Fibroblast of pulmonary artery (primary cell): ENCODE data around the gene THAP2.

Source experiments
- DNase-seq: peaks from one replicate; pipeline ENCODE4 v3.0.0-alpha.2; 2010; ENCODE audit warnings: low read depth
- H3K4me3 ChIP-seq: replicated peaks from 2 replicates; pipeline ENCODE4 v1.5.1; 2011; ENCODE audit warnings: low read depth, mild to moderate bottlenecking, control low read depth, low read length, moderate library complexity
- TF ChIP-seq, protein P1 (sequence below): IDR thresholded peaks from 2 replicates; pipeline ENCODE4 v1.5.1; 2011; ENCODE audit warnings: mild to moderate bottlenecking, control low read depth, low read length, inconsistent platforms; ENCODE audit errors: missing control alignments

Gene THAP2

GRCh38 chr12:71710276-71711125 lies 46.4 kb downstream of the THAP2 start:
- TF ChIP-seq, protein P1, sequence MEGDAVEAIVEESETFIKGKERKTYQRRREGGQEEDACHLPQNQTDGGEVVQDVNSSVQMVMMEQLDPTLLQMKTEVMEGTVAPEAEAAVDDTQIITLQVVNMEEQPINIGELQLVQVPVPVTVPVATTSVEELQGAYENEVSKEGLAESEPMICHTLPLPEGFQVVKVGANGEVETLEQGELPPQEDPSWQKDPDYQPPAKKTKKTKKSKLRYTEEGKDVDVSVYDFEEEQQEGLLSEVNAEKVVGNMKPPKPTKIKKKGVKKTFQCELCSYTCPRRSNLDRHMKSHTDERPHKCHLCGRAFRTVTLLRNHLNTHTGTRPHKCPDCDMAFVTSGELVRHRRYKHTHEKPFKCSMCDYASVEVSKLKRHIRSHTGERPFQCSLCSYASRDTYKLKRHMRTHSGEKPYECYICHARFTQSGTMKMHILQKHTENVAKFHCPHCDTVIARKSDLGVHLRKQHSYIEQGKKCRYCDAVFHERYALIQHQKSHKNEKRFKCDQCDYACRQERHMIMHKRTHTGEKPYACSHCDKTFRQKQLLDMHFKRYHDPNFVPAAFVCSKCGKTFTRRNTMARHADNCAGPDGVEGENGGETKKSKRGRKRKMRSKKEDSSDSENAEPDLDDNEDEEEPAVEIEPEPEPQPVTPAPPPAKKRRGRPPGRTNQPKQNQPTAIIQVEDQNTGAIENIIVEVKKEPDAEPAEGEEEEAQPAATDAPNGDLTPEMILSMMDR: no peak
- no peak overlapping the region for H3K4me3 ChIP-seq
- DNase-seq: peak; percentile 76

DNA sequence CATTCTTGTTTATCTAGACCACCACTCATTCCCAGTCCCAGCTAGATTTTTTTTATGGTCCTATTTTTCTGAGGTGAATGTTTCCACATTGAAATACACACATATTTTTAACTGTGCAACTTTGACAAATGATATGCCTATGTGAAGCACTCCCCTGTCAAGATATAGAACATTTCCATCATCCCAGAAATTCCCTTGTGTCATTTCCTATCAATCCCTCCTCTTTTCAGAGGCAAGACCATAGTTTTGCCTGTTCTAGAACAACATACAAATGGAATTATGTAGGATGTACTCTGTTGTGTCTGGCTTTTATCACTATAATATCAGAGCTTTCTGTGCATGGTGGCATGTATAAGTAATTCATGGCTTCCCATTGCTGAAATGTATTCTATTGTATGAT lies 54.5 kb downstream of the THAP2 start:
- DNase-seq: no peak
- H3K4me3 ChIP-seq: no peak overlapping the region
- TF ChIP-seq, protein P1: no peak

- no peak overlapping the region for H3K4me3 ChIP-seq
- DNase-seq: no peak
- TF ChIP-seq, protein P1: no peak
These were observed 55.7 kb downstream of the THAP2 start for GRCh38 chr12:71719647-71720370.

DNA sequence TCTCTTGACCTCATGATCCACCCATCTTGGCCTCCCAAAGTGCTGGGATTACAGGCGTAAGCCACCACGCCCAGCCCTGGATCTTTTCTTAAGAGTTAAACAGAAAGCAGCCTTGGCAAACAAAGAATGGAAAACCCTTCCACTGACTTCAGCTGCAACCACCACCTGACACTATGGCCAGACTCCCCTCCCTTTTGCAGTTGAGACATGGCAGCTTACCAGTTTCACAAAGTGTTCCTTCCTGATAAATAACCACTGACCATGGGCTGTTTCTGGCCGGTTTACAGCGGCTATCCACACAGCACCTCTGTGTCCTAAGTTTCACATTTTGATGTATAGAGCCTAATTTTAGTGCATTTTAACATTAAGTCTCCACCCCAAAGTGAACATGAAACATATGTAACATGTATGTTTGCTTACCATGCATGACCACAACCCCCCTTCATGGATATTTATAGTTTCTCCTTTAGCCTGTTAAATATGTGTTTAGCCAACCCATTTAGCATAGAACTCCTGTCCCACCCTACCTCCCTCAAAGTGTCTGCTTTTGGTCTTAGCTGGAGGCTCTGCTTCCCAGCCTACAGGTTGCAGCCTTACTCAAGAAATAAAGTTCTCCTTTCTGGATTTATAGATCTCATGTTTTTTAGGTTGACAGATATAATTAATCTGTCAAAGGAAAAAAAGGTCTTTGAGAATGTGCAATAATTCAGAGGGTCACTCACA lies 57.8 kb downstream of the THAP2 start:
- TF ChIP-seq, protein P1: no peak
- no peak overlapping the region for H3K4me3 ChIP-seq
- no peak for DNase-seq

DNA sequence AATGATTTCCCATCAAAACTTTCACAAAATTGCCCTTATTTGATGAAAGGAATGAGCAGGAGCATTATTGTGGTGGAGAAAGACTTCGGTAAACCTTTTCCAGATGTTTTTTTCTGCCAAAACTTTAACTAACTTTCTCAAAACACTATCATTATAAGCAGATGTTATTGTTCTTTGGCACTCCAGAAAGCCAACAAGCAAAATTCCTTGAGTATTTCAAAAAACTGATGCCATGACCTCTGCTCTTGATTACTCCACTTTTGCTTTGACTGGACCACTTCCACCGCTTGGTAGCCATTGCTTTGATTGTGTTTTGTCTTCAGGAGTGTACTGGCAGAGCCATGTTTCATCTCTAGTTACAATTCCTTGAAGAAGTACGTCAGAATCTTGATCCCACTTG lies 60.9 kb downstream of the THAP2 start:
- no peak overlapping the region for H3K4me3 ChIP-seq
- no peak for DNase-seq
- TF ChIP-seq, protein P1: no peak

DNA sequence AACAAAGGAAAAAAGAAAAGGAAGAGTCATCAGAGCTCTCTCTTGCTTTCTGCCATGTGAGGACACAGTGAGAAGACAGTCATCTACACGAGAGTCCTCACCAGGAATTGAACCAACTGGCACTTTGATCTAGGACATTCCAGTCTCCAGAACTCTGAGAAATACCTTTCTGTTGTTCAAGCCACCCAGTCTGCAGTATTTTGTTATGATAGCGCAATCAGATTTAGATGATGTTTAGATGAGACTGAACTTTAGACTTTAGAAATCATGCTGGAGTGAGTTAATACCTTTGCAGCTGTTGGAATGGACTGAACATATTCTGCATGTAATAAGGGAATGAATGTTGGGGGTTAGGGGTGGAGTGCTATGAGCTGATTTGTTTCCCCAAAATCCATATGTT lies 62.4 kb downstream of the THAP2 start:
- H3K4me3 ChIP-seq: no peak overlapping the region
- TF ChIP-seq, protein P1: no peak
- no peak for DNase-seq
